Measurements from ENCODE around the gene PSMD12.
A peak's percentile ranks its signal among the peaks of the same experiment; 100 is the strongest.
"Not testable (repeated sequence)": the region's sequence is repeated elsewhere in the genome, so short reads cannot be mapped to it uniquely, and the experiment has no call there.

PSMD12 gene

GRCh38 chr17:67393809-67394397 is 27.5 kb upstream of the PSMD12 start:
- peaks cover 83% of the 10 kb centered on the region for H3K4me1 Mint-ChIP-seq

GRCh38 chr17:67392111-67392510 is 25.7 kb upstream of the PSMD12 start:
- Mint-ChIP-seq H3K9me3 (no peaks in the 10 kb centered on the region), H3K27me3 (no peaks in the 10 kb centered on the region), H3K4me3 (peak overlapping the region; percentile 41 to 64), H3K4me1 (peaks cover 85% of the 10 kb centered on the region), H3K27ac (peak overlapping the region; percentile 74 to 91)
- ATAC-seq: no peak
- no peak for DNase-seq

More at GRCh38 chr17:67393809-67394397, 27.5 kb upstream of the PSMD12 start:
- no peak for ATAC-seq
- no peaks in the 10 kb centered on the region for H3K27me3 Mint-ChIP-seq
- no peak overlapping the region for H3K4me3 Mint-ChIP-seq
- H3K27ac Mint-ChIP-seq: no peak overlapping the region
- DNase-seq: no peak
- no peaks in the 10 kb centered on the region for H3K9me3 Mint-ChIP-seq

- H3K4me3 Mint-ChIP-seq: peak overlapping the region; percentile 67 to 80
- peak overlapping the region; percentile 88 to 95 for H3K27ac Mint-ChIP-seq
- no peaks in the 10 kb centered on the region for H3K27me3 Mint-ChIP-seq
- H3K9me3 Mint-ChIP-seq: no peaks in the 10 kb centered on the region
- peak; percentile 98 for ATAC-seq
- peak; percentile 73 to 85 for DNase-seq
- peaks cover 98% of the 10 kb centered on the region for H3K4me1 Mint-ChIP-seq
Measured at GRCh38 chr17:67390646-67391361, 24.4 kb upstream of the PSMD12 start.

- no peak for DNase-seq
- peak overlapping the region; percentile 67 to 80 for H3K4me3 Mint-ChIP-seq
- H3K27ac Mint-ChIP-seq: peak overlapping the region; percentile 92 to 95
- ATAC-seq: peak; percentile 3
- peaks cover 97% of the 10 kb centered on the region for H3K4me1 Mint-ChIP-seq
- no peaks in the 10 kb centered on the region for H3K27me3 Mint-ChIP-seq
- H3K9me3 Mint-ChIP-seq: no peaks in the 10 kb centered on the region
Measured at GRCh38 chr17:67390006-67390645, 23.7 kb upstream of the PSMD12 start.

- no peaks in the 10 kb centered on the region for H3K9me3 Mint-ChIP-seq
- no peak overlapping the region for H3K4me3 Mint-ChIP-seq
- no peak for DNase-seq
- H3K4me1 Mint-ChIP-seq: peaks cover 94% of the 10 kb centered on the region
- peak overlapping the region in 1 of 2 donors; percentile 5 for H3K27ac Mint-ChIP-seq
- H3K27me3 Mint-ChIP-seq: no peaks in the 10 kb centered on the region
- ATAC-seq: no peak
Measured at GRCh38 chr17:67388986-67389385, 22.6 kb upstream of the PSMD12 start.

GRCh38 chr17:67388536-67388935 is 22.2 kb upstream of the PSMD12 start:
- not testable (repeated sequence) for H3K9me3 Mint-ChIP-seq, ATAC-seq, DNase-seq, H3K4me3 Mint-ChIP-seq, H3K27me3 Mint-ChIP-seq
- Mint-ChIP-seq H3K4me1 (peaks cover 94% of the 10 kb centered on the region), H3K27ac (peak overlapping the region in 1 of 2 donors; percentile 59)

- no peaks in the 10 kb centered on the region for H3K27me3 Mint-ChIP-seq
- H3K27ac Mint-ChIP-seq: peak overlapping the region; percentile 72 to 76
- no peak for ATAC-seq
- H3K9me3 Mint-ChIP-seq: no peaks in the 10 kb centered on the region
- peaks cover 93% of the 10 kb centered on the region for H3K4me1 Mint-ChIP-seq
- peak overlapping the region in 1 of 2 donors; percentile 47 for H3K4me3 Mint-ChIP-seq
- DNase-seq: peak; percentile 64 to 67
Measured at GRCh38 chr17:67386965-67387551, 20.7 kb upstream of the PSMD12 start.

GRCh38 chr17:67385122-67385988 is 19.0 kb upstream of the PSMD12 start:
- Mint-ChIP-seq H3K27ac (no peak overlapping the region), H3K27me3 (no peaks in the 10 kb centered on the region), H3K4me1 (peaks cover 90% of the 10 kb centered on the region), H3K9me3 (no peaks in the 10 kb centered on the region), H3K4me3 (no peak overlapping the region)
- ATAC-seq (no peak), DNase-seq (no peak)

GRCh38 chr17:67381929-67382257 is 15.5 kb upstream of the PSMD12 start:
- peak overlapping the region; percentile 62 to 65 for H3K4me3 Mint-ChIP-seq
- peak overlapping the region; percentile 86 to 91 for H3K27ac Mint-ChIP-seq
- no peak for ATAC-seq
- no peaks in the 10 kb centered on the region for H3K27me3 Mint-ChIP-seq
- DNase-seq: no peak
- H3K9me3 Mint-ChIP-seq: no peaks in the 10 kb centered on the region
- peaks cover 68% of the 10 kb centered on the region for H3K4me1 Mint-ChIP-seq

GRCh38 chr17:67379251-67379630 is 12.9 kb upstream of the PSMD12 start:
- Mint-ChIP-seq H3K27ac (peak overlapping the region; percentile 97 to 98), H3K9me3 (no peaks in the 10 kb centered on the region), H3K4me1 (peaks cover 71% of the 10 kb centered on the region), H3K4me3 (peak overlapping the region; percentile 95 to 98), H3K27me3 (no peaks in the 10 kb centered on the region)
- ATAC-seq: no peak
- no peak for DNase-seq

- ATAC-seq (peak; percentile 67), DNase-seq (peak; percentile 88 to 90)
- H3K27ac Mint-ChIP-seq: peak overlapping the region; percentile 97 to 98
- no peaks in the 10 kb centered on the region for H3K9me3 Mint-ChIP-seq
- no peaks in the 10 kb centered on the region for H3K27me3 Mint-ChIP-seq
- peaks cover 68% of the 10 kb centered on the region for H3K4me1 Mint-ChIP-seq
- peak overlapping the region; percentile 95 to 98 for H3K4me3 Mint-ChIP-seq
Measured at GRCh38 chr17:67378454-67379250, 12.3 kb upstream of the PSMD12 start.

GRCh38 chr17:67377488-67378453 is 11.4 kb upstream of the PSMD12 start:
- Mint-ChIP-seq H3K4me1 (peaks cover 60% of the 10 kb centered on the region), H3K27ac (peak overlapping the region; percentile 86 to 97), H3K4me3 (peak overlapping the region; percentile 95 to 98), H3K27me3 (no peaks in the 10 kb centered on the region), H3K9me3 (no peaks in the 10 kb centered on the region)
- ATAC-seq: peak; percentile 44
- DNase-seq: peak; percentile 73 to 76

GRCh38 chr17:67376737-67377487 is 10.5 kb upstream of the PSMD12 start, which contains the start of gene PITPNC1:
PITPNC1 (plus strand) TSS chr17:67377281.
- Mint-ChIP-seq H3K27me3 (no peaks in the 10 kb centered on the region), H3K4me3 (peak within 1 kb of the TSS; percentile 95 to 98), H3K27ac (peak within 1 kb of the TSS; percentile 86 to 97), H3K4me1 (peaks cover 51% of the 10 kb centered on the region), H3K9me3 (no peaks in the 10 kb centered on the region)
- ATAC-seq (peak; percentile 80), DNase-seq (peak; percentile 90 to 91)
